H9 (cell line): ENCODE measurements around the gene RXYLT1. TPM values are rescaled to one million over a fixed set of nuclear protein-coding genes. Genes with fewer than 3 reads are reported as not detected.

Source experiments
- DNase-seq: peaks from one replicate; pipeline ENCODE4 v3.0.0-alpha.2; 2017
- H2AFZ ChIP-seq: one replicate; pipeline ENCODE4 v1.6.1; 2013; ENCODE audit warnings: mild to moderate bottlenecking, low read length, control low read depth, moderate library complexity
- H2AK5ac ChIP-seq: 2 replicates; pipeline ENCODE4 v1.6.1; 2013; ENCODE audit warnings: low read length, control low read depth, mixed read lengths; ENCODE audit not compliant: insufficient read length
- H2BK120ac ChIP-seq: one replicate; pipeline ENCODE4 v1.6.1; 2013; ENCODE audit warnings: low read depth, mild to moderate bottlenecking, low read length, control low read depth, inconsistent platforms; ENCODE audit not compliant: poor library complexity, severe bottlenecking
- H2BK12ac ChIP-seq: 2 replicates; pipeline ENCODE4 v1.6.1; 2013; ENCODE audit warnings: low read length, control low read depth, mixed read lengths, low read depth; ENCODE audit not compliant: insufficient read length
- H2BK15ac ChIP-seq: 2 replicates; pipeline ENCODE4 v1.6.1; 2013; ENCODE audit warnings: low read depth, low read length, control low read depth
- H2BK20ac ChIP-seq: one replicate; pipeline ENCODE4 v1.6.1; 2013; ENCODE audit warnings: low read depth, mild to moderate bottlenecking, low read length, control low read depth, inconsistent platforms; ENCODE audit not compliant: poor library complexity, severe bottlenecking
- H2BK5ac ChIP-seq: 2 replicates; pipeline ENCODE4 v1.6.1; 2013; ENCODE audit warnings: low read length, control low read depth, mixed read lengths; ENCODE audit not compliant: insufficient read length
- H3K14ac ChIP-seq: 2 replicates; pipeline ENCODE4 v1.6.1; 2013; ENCODE audit warnings: low read length, control low read depth; ENCODE audit not compliant: insufficient read depth
- H3K18ac ChIP-seq: 2 replicates; pipeline ENCODE4 v1.6.1; 2013; ENCODE audit warnings: low read depth, mild to moderate bottlenecking, mixed read lengths, low read length, control low read depth; ENCODE audit not compliant: insufficient read length
- H3K23ac ChIP-seq: 2 replicates; pipeline ENCODE4 v1.6.1; 2013; ENCODE audit warnings: low read length, control low read depth, mixed read lengths, low read depth; ENCODE audit not compliant: insufficient read length
- H3K23me2 ChIP-seq: 2 replicates; pipeline ENCODE4 v1.6.1; 2013; ENCODE audit warnings: low read depth, mild to moderate bottlenecking, mixed read lengths, low read length, control low read depth; ENCODE audit not compliant: insufficient read length, poor library complexity, severe bottlenecking
- H3K27ac ChIP-seq: 2 replicates; pipeline ENCODE4 v1.5.1; 2013; ENCODE audit warnings: low read length, control low read depth, mixed read lengths, low read depth; ENCODE audit not compliant: insufficient read length
- H3K27me3 ChIP-seq: 2 replicates; pipeline ENCODE4 v1.6.1; 2013; ENCODE audit warnings: low read length, control low read depth, inconsistent platforms; ENCODE audit not compliant: insufficient read depth
- H3K4ac ChIP-seq: 2 replicates; pipeline ENCODE4 v1.6.1; 2013; ENCODE audit warnings: low read depth, mild to moderate bottlenecking, control low read depth, inconsistent platforms, low read length, moderate library complexity
- H3K4me1 ChIP-seq: 2 replicates; pipeline ENCODE4 v1.6.1; 2013; ENCODE audit warnings: low read length, control low read depth, inconsistent platforms; ENCODE audit not compliant: insufficient read depth
- H3K4me2 ChIP-seq: 2 replicates; pipeline ENCODE4 v1.6.1; 2013; ENCODE audit warnings: low read length, control low read depth, mixed read lengths; ENCODE audit not compliant: insufficient read length, insufficient read depth
- H3K56ac ChIP-seq: 2 replicates; pipeline ENCODE4 v1.6.1; 2013; ENCODE audit warnings: low read depth, mild to moderate bottlenecking, mixed read lengths, low read length, control low read depth; ENCODE audit not compliant: insufficient read length
- H3K79me1 ChIP-seq: 2 replicates; pipeline ENCODE4 v1.6.1; 2013; ENCODE audit warnings: low read depth, mild to moderate bottlenecking, moderate library complexity, low read length, control low read depth, inconsistent platforms; ENCODE audit not compliant: insufficient read depth, poor library complexity, severe bottlenecking
- H3K79me2 ChIP-seq: 2 replicates; pipeline ENCODE4 v1.6.1; 2013; ENCODE audit warnings: low read length, control low read depth, inconsistent platforms; ENCODE audit not compliant: insufficient read depth
- H3K9ac ChIP-seq: 2 replicates; pipeline ENCODE4 v1.6.1; 2013; ENCODE audit warnings: low read length, control low read depth, mixed read lengths; ENCODE audit not compliant: insufficient read length; ENCODE audit errors: extremely low read depth
- H3K9me3 ChIP-seq: one replicate; pipeline ENCODE4 v1.6.1; 2013; ENCODE audit warnings: low read depth, low read length, inconsistent platforms; ENCODE audit not compliant: control insufficient read depth
- H3T11ph ChIP-seq: one replicate; pipeline ENCODE4 v1.6.1; 2013; ENCODE audit warnings: mild to moderate bottlenecking, low read length, control low read depth, inconsistent platforms
- H4K20me1 ChIP-seq: one replicate; pipeline ENCODE4 v1.6.1; 2013; ENCODE audit not compliant: control insufficient read depth, insufficient read length, insufficient read depth
- H4K5ac ChIP-seq: 2 replicates; pipeline ENCODE4 v1.6.1; 2013; ENCODE audit warnings: low read depth, mild to moderate bottlenecking, mixed read lengths, low read length, control low read depth; ENCODE audit not compliant: insufficient read length
- H4K8ac ChIP-seq: replicated peaks from 2 replicates; pipeline ENCODE4 v1.6.1; 2013; ENCODE audit warnings: low read length, control low read depth, mixed read lengths, low read depth; ENCODE audit not compliant: insufficient read length
- H4K91ac ChIP-seq: 2 replicates; pipeline ENCODE4 v1.6.1; 2013; ENCODE audit warnings: low read depth, mild to moderate bottlenecking, moderate library complexity, mixed read lengths, low read length, control low read depth; ENCODE audit not compliant: insufficient read length
- H3K27ac Mint-ChIP-seq, 3 experiments: 2 replicates in 2 of 3; 3 replicates in 1 of 3; pipeline ENCODE4 v1.8.0; 2020 to 2021; ENCODE audit warnings: mixed read lengths in 3 of 3, mild to moderate bottlenecking in 1 of 3, moderate library complexity in 1 of 3
- H3K27me3 Mint-ChIP-seq: 2 replicates; pipeline ENCODE4 v1.8.0; 2021; ENCODE audit warnings: low read depth, mild to moderate bottlenecking, moderate library complexity, mixed read lengths
- H3K36me3 Mint-ChIP-seq, 3 experiments: 2 replicates in 2 of 3; 3 replicates in 1 of 3; pipeline ENCODE4 v1.8.0; 2020 to 2021; ENCODE audit warnings: low read depth in 3 of 3, mixed read lengths in 3 of 3; ENCODE audit not compliant: insufficient read depth in 1 of 3
- H3K4me1 Mint-ChIP-seq, 2 experiments: 2 replicates each; pipeline ENCODE4 v1.8.0; 2020; ENCODE audit warnings: mixed read lengths in 2 of 2
- H3K4me3 Mint-ChIP-seq, 2 experiments: 2 replicates in 1 of 2; 3 replicates in 1 of 2; pipeline ENCODE4 v1.8.0; 2020 to 2021; ENCODE audit warnings: mild to moderate bottlenecking in 2 of 2, mixed read lengths in 2 of 2, moderate library complexity in 1 of 2
- H3K9me3 Mint-ChIP-seq, 2 experiments: 2 replicates in 1 of 2; 3 replicates in 1 of 2; pipeline ENCODE4 v1.8.0; 2020; ENCODE audit warnings: mild to moderate bottlenecking in 2 of 2, mixed read lengths in 2 of 2, moderate library complexity in 1 of 2
- WGBS: extraction: QIAGEN DNeasy Blood & Tissue Kit; methylation state at CpG from one replicate; pipeline ENCODE4 v1.1.7; 2013; ENCODE audit warnings: missing lambda C conversion rate, low lambda C conversion rate, mixed read lengths; ENCODE audit not compliant: insufficient read length; ENCODE audit errors: extremely low coverage; 5-methylcytosine and 5-hydroxymethylcytosine counted together
- total RNA-seq: library from RNA; stranded (reverse); gene quantifications from 2 replicates; pipeline ENCODE4 v1.2.1, GENCODE V29; 2021
- TF ChIP-seq, protein P1 (sequence below): fragments of 200-600 bp; sonication (generic); conservative IDR thresholded peaks from 3 replicates; pipeline ENCODE4 v1.8.0; 2021; ENCODE audit warnings: antibody characterized with exemption, mild to moderate bottlenecking

Gene RXYLT1
- total RNA-seq, 1 experiment from 2014 or later, result 10.1 TPM

DNA sequence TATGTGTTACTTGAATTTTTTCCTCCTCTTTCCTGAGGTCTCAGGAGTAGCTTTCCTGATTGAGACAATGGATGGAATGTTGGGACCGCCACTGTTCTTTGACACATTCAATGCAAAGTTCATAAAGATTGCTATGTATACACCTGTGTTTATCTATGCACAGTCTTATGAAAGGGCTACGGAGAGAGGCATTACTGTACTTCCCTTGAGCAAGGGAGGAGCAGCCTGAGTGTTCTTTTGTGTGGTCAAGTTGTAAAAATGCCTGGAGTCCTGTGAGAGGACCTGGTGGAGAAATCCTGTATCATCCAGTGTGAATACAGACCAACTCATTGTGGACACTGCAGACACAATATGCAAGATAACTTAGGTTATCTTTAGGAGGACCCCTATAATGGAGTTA lies 66.0 kb downstream of the RXYLT1 start:
- no peak overlapping the region for H4K91ac ChIP-seq
- H3K9ac ChIP-seq, result no peak overlapping the region
- H3K79me1 ChIP-seq, result no peaks in the 10 kb centered on the region
- H3K9me3 Mint-ChIP-seq, result no peaks in the 10 kb centered on the region
- no peak overlapping the region for H2BK15ac ChIP-seq
- no peaks in the 10 kb centered on the region for H4K20me1 ChIP-seq
- H3K18ac ChIP-seq, result no peak overlapping the region
- no peak overlapping the region for H2BK120ac ChIP-seq
- peaks cover 5% of the 10 kb centered on the region; the same call in 1 of the 2 replicates for H3K79me2 ChIP-seq
- peaks cover 3% of the 10 kb centered on the region; the same call in 1 of the 2 replicates for H3K4me1 ChIP-seq
- no peak overlapping the region for H3K23ac ChIP-seq
- H3K4me2 ChIP-seq, result peak overlapping the region; percentile 99
- no peaks in the 10 kb centered on the region for H3K27me3 ChIP-seq
- no peak overlapping the region for H2AFZ ChIP-seq
- H3K27ac ChIP-seq, result no peak overlapping the region
- peaks cover 13% of the 10 kb centered on the region for H3K23me2 ChIP-seq
- H4K5ac ChIP-seq, result no peak overlapping the region
- no peak overlapping the region for H3K56ac ChIP-seq
- no peak overlapping the region for H3K4ac ChIP-seq
- no peak overlapping the region for H2BK20ac ChIP-seq
- H3K9me3 ChIP-seq, result no peaks in the 10 kb centered on the region
- no peak overlapping the region for H2BK5ac ChIP-seq
- peaks cover 0 to 2% (median 0%) of the 10 kb centered on the region in 3 experiments; a peak in 1 of 7 replicates for H3K36me3 Mint-ChIP-seq
- H3K27me3 Mint-ChIP-seq, result peaks cover 10% of the 10 kb centered on the region
- H3K4me1 Mint-ChIP-seq, result peaks cover 21 to 22% of the 10 kb centered on the region in 2 experiments
- no peak overlapping the region for H4K8ac ChIP-seq
- no peak overlapping the region for H3K14ac ChIP-seq
- TF ChIP-seq, protein P1, sequence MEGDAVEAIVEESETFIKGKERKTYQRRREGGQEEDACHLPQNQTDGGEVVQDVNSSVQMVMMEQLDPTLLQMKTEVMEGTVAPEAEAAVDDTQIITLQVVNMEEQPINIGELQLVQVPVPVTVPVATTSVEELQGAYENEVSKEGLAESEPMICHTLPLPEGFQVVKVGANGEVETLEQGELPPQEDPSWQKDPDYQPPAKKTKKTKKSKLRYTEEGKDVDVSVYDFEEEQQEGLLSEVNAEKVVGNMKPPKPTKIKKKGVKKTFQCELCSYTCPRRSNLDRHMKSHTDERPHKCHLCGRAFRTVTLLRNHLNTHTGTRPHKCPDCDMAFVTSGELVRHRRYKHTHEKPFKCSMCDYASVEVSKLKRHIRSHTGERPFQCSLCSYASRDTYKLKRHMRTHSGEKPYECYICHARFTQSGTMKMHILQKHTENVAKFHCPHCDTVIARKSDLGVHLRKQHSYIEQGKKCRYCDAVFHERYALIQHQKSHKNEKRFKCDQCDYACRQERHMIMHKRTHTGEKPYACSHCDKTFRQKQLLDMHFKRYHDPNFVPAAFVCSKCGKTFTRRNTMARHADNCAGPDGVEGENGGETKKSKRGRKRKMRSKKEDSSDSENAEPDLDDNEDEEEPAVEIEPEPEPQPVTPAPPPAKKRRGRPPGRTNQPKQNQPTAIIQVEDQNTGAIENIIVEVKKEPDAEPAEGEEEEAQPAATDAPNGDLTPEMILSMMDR, result no peak
- no peak overlapping the region; a peak in 1 of 7 replicates for H3K27ac Mint-ChIP-seq
- no peak overlapping the region for H3T11ph ChIP-seq
- WGBS, result no CpG with 5 or more reads among the region's 2 CpGs
- no peak for DNase-seq
- peak overlapping the region; percentile 95 to 99 for H3K4me3 Mint-ChIP-seq
- H2AK5ac ChIP-seq, result no peak overlapping the region
- no peak overlapping the region for H2BK12ac ChIP-seq
